HCT116 (cell line): Measurements from ENCODE around the gene KLHL6. TPM values are rescaled to one million over a fixed set of nuclear protein-coding genes. Genes with fewer than 3 reads are reported as not detected.

Experiments used
- ATAC-seq: fragments of 200-7000 bp; cut with Tn5 transposase; 2 replicates; pipeline ENCODE4 v1.9.1; 2020; ENCODE audit warnings: mild to moderate bottlenecking, moderate library complexity
- BruUV-seq: library from RNA; stranded (reverse); fragments of 400-500 nt; replicated peaks from 2 replicates; lab custom pipeline; 2021; lab: Mats Ljungman, UMichigan
- CTCF ChIA-PET: fragments of 300-600 bp; sonication (Branson Sonifier 250); formaldehyde crosslinking; loops from one replicate; lab custom pipeline; 2021; ENCODE audit warnings: antibody characterized with exemption; lab: Charles Lee
- POLR2A ChIA-PET: fragments of 300-600, 350-600 bp; sonication (Branson Sonifier 250); formaldehyde crosslinking; loops from one replicate; lab custom pipeline; 2021; ENCODE audit warnings: antibody characterized with exemption; lab: Charles Lee
- RAD21 ChIA-PET, 2 experiments: fragments of 300-600 bp; sonication (Branson Sonifier 250); formaldehyde crosslinking; loops; one replicate each; lab custom pipeline; 2023; ENCODE audit warnings: low total read pairs in 2 of 2; ENCODE audit not compliant: uncharacterized antibody in 2 of 2, unreplicated experiment in 2 of 2, low non-redundant PET in 1 of 2; lab: Charles Lee
- DNase-seq: peaks from one replicate; pipeline ENCODE4 v3.0.0-alpha.2; 2010; ENCODE audit warnings: low read depth, low spot score
- H2AFZ ChIP-seq: fragments of 200-600 bp; shearing (Covaris generic), sonication (generic); 2 replicates; pipeline ENCODE4 v1.6.1; 2017; ENCODE audit warnings: low read depth, mixed run types, mixed read lengths, antibody characterized with exemption, low read length; ENCODE audit not compliant: poor library complexity, severe bottlenecking
- H3K27ac ChIP-seq: 2 replicates; pipeline ENCODE4 v1.5.1; 2012; ENCODE audit warnings: low read depth, low read length
- H3K27me3 ChIP-seq: fragments of 200-600 bp; sonication (generic); 2 replicates; pipeline ENCODE4 v1.6.1; 2016; ENCODE audit warnings: mixed run types, low read length, mixed read lengths; ENCODE audit not compliant: insufficient read depth
- H3K36me3 ChIP-seq, 2 experiments: fragments of 200-500 bp in 1 of 2; fragments of 200-600 bp in 1 of 2; sonication (Bioruptor generic) in 1 of 2; sonication (generic) in 1 of 2; 2 replicates each; pipeline versions ENCODE4 v1.5.1 to v1.6.1; 2014 to 2016; ENCODE audit warnings: low read length in 2 of 2, inconsistent platforms in 1 of 2, mixed read lengths in 1 of 2, mixed run types in 1 of 2; ENCODE audit not compliant: insufficient read depth in 2 of 2, control insufficient read depth in 1 of 2
- H3K4me1 ChIP-seq, 2 experiments: fragments of 200-600 bp in 1 of 2; sonication (generic) in 1 of 2; 2 replicates each; pipeline versions ENCODE4 v1.5.1 to v1.6.1; 2012 to 2017; ENCODE audit warnings: low read length in 2 of 2, inconsistent platforms in 1 of 2, mild to moderate bottlenecking in 1 of 2, mixed read lengths in 1 of 2, mixed run types in 1 of 2, moderate library complexity in 1 of 2; ENCODE audit not compliant: insufficient read depth in 2 of 2, control insufficient read depth in 1 of 2
- H3K4me2 ChIP-seq: fragments of 200-600 bp; sonication (generic); 2 replicates; pipeline ENCODE4 v1.6.1; 2017; ENCODE audit warnings: mixed run types, low read length, mixed read lengths
- H3K4me3 ChIP-seq, 2 experiments: fragments of 200-600 bp in 1 of 2; sonication (generic) in 1 of 2; replicated peaks in 1 of 2; 2 replicates each; pipeline ENCODE4 v1.5.1; 2011 to 2016; ENCODE audit warnings: low read length in 2 of 2, control low read depth in 1 of 2, low read depth in 1 of 2, mild to moderate bottlenecking in 1 of 2, mixed read lengths in 1 of 2, mixed run types in 1 of 2
- H3K79me2 ChIP-seq: fragments of 200-600 bp; sonication (generic); 2 replicates; pipeline ENCODE4 v1.6.1; 2017; ENCODE audit warnings: mild to moderate bottlenecking, mixed run types, low read length, moderate library complexity, mixed read lengths; ENCODE audit not compliant: insufficient read depth
- H3K9ac ChIP-seq: fragments of 200-600 bp; sonication (generic); 2 replicates; pipeline ENCODE4 v1.6.1; 2016; ENCODE audit warnings: low read length, mixed read lengths
- H3K9me2 ChIP-seq: fragments of 200-600 bp; sonication (generic), shearing (Covaris generic); 2 replicates; pipeline ENCODE4 v1.6.1; 2017; ENCODE audit warnings: mixed run types, mild to moderate bottlenecking, moderate library complexity; ENCODE audit not compliant: insufficient read depth
- H3K9me3 ChIP-seq, 2 experiments: fragments of 200-500 bp in 1 of 2; fragments of 200-600 bp in 1 of 2; sonication (Bioruptor generic) in 1 of 2; sonication (generic) in 1 of 2; 2 replicates each; pipeline ENCODE4 v1.6.1; 2014 to 2017; ENCODE audit warnings: low read length in 2 of 2, mixed read lengths in 2 of 2, inconsistent platforms in 1 of 2, low read depth in 1 of 2, mild to moderate bottlenecking in 1 of 2, mixed run types in 1 of 2, moderate library complexity in 1 of 2; ENCODE audit not compliant: control insufficient read depth in 1 of 2, insufficient read depth in 1 of 2
- H4K20me1 ChIP-seq: fragments of 200-600 bp; sonication (generic), shearing (Covaris generic); 2 replicates; pipeline ENCODE4 v1.6.1; 2017; ENCODE audit warnings: mixed run types, mild to moderate bottlenecking, moderate library complexity; ENCODE audit not compliant: insufficient read depth
- EGR1 ChIP-seq: IDR thresholded peaks from 2 replicates; pipeline ENCODE4 v1.6.1; 2012; ENCODE audit warnings: low read depth
- ELF1 ChIP-seq: IDR thresholded peaks from 2 replicates; pipeline ENCODE4 v1.6.1; 2012; ENCODE audit warnings: low read depth, borderline replicate concordance
- FOSL1 ChIP-seq: IDR thresholded peaks from 2 replicates; pipeline ENCODE4 v1.6.1; 2012; ENCODE audit warnings: low read depth
- TCF7L2 ChIP-seq: IDR thresholded peaks from 2 replicates; pipeline ENCODE4 v1.7.0; 2011; ENCODE audit warnings: borderline replicate concordance, inconsistent platforms; ENCODE audit not compliant: insufficient read depth, insufficient read length; ENCODE audit errors: extremely low read depth
- YY1 ChIP-seq: IDR thresholded peaks from 2 replicates; pipeline ENCODE4 v1.6.1; 2011; ENCODE audit warnings: low read length, low read depth, moderate library complexity, mild to moderate bottlenecking; ENCODE audit not compliant: insufficient replicate concordance; ENCODE audit errors: extremely low read depth
- intact Hi-C: fragments of 100-400 bp; cut with micrococcal nuclease; formaldehyde crosslinking; loops from 2 replicates; pipeline ENCODE4 v1.10.0; 2022
- total RNA-seq: library from RNA; stranded (reverse); gene quantifications from one replicate; pipeline ENCODE4 v1.2.1, GENCODE V29; 2021; ENCODE audit not compliant: unreplicated experiment
- TF ChIP-seq, protein P1 (sequence below): IDR thresholded peaks from 2 replicates; pipeline ENCODE4 v1.6.1; 2012; ENCODE audit warnings: low read depth

The KLHL6 gene
- total RNA-seq, 1 experiment from 2014 or later, result 0.15 TPM

DNA sequence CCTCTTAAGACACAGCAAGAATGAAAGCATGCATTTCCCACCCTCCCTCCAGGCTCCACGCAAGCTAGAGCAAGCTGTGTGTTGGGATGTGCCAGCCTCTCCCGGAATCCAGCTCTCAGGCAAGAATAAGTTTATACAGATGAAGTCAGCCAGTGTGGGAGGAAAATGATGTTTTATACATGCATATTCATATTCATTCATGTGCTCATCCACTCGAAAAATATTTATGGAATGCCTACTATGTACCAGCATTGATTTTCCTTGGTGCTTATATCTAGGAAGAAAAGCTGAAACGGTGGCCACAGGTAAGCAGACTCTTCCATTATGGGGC lies 62.7 kb downstream of the KLHL6 start:
- Histone ChIP-seq H3K4me1 (no peaks in the 10 kb centered on the region), H3K27me3 (no peaks in the 10 kb centered on the region), H2AFZ (no peak overlapping the region), H3K79me2 (no peaks in the 10 kb centered on the region), H4K20me1 (no peaks in the 10 kb centered on the region)
- no peak for DNase-seq
- no TSS peak for BruUV-seq
- intact Hi-C loops, result no loop called here
- no peak for TF ChIP-seq EGR1
- TF ChIP-seq, protein P1, sequence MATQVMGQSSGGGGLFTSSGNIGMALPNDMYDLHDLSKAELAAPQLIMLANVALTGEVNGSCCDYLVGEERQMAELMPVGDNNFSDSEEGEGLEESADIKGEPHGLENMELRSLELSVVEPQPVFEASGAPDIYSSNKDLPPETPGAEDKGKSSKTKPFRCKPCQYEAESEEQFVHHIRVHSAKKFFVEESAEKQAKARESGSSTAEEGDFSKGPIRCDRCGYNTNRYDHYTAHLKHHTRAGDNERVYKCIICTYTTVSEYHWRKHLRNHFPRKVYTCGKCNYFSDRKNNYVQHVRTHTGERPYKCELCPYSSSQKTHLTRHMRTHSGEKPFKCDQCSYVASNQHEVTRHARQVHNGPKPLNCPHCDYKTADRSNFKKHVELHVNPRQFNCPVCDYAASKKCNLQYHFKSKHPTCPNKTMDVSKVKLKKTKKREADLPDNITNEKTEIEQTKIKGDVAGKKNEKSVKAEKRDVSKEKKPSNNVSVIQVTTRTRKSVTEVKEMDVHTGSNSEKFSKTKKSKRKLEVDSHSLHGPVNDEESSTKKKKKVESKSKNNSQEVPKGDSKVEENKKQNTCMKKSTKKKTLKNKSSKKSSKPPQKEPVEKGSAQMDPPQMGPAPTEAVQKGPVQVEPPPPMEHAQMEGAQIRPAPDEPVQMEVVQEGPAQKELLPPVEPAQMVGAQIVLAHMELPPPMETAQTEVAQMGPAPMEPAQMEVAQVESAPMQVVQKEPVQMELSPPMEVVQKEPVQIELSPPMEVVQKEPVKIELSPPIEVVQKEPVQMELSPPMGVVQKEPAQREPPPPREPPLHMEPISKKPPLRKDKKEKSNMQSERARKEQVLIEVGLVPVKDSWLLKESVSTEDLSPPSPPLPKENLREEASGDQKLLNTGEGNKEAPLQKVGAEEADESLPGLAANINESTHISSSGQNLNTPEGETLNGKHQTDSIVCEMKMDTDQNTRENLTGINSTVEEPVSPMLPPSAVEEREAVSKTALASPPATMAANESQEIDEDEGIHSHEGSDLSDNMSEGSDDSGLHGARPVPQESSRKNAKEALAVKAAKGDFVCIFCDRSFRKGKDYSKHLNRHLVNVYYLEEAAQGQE, result no peak
- no peak for TF ChIP-seq FOSL1
- TF ChIP-seq ELF1, result no peak
- TF ChIP-seq YY1, result no peak
- no peak for TF ChIP-seq TCF7L2
- TF ChIP-seq, all 23 proteins: peak for 0
- no peaks in the 10 kb centered on the region for H3K9me2 ChIP-seq
- H3K27ac ChIP-seq, result no peak overlapping the region
- POLR2A ChIA-PET, result interaction anchor here (0.6 kb wide), 1 partner anchor 38 kb away, joined by 3 read pairs; no protein-coding TSS in a partner anchor
- CTCF ChIA-PET, result interaction anchor here (1.3 kb wide), 1 partner anchor 14 kb away, joined by 4 read pairs; no protein-coding TSS in a partner anchor
- H3K9ac ChIP-seq, result no peak overlapping the region
- no peak for ATAC-seq
- no peak overlapping the region for H3K4me2 ChIP-seq
- no peak overlapping the region for H3K4me3 ChIP-seq
- H3K36me3 ChIP-seq, result no peaks in the 10 kb centered on the region
- RAD21 ChIA-PET, result no interaction called here
- no peaks in the 10 kb centered on the region for H3K9me3 ChIP-seq
